ENCODE data around the gene SLC22A31.

The SLC22A31 gene

GRCh38 chr16:89164847-89165680 lies 35.3 kb downstream of the SLC22A31 start:
- no peak for DNase-seq (ENCODE audit: low spot score)

- no peak for DNase-seq (ENCODE audit: low spot score)
Measured at GRCh38 chr16:89164436-89164835, 35.9 kb downstream of the SLC22A31 start.

DNA sequence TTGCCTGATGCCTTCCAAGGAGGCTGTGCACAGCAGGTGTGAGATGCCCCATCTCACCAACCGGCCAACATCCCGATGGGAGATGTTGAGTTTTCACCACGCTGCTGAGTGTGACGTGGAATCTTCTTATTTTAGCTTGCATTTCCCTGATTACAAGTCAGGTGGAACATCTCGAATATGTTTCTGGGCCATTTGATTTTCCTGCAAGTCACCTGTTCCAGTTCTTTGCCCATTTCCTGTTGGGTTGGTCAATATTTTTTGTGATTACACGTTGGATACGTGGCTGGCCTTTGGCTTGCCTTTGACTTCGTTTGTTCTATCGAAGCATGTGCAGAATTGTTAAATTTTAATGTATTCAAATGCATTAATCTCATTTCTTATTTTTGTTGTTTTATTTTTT lies 37.0 kb downstream of the SLC22A31 start:
- DNase-seq (ENCODE audit: low spot score): no peak

DNA sequence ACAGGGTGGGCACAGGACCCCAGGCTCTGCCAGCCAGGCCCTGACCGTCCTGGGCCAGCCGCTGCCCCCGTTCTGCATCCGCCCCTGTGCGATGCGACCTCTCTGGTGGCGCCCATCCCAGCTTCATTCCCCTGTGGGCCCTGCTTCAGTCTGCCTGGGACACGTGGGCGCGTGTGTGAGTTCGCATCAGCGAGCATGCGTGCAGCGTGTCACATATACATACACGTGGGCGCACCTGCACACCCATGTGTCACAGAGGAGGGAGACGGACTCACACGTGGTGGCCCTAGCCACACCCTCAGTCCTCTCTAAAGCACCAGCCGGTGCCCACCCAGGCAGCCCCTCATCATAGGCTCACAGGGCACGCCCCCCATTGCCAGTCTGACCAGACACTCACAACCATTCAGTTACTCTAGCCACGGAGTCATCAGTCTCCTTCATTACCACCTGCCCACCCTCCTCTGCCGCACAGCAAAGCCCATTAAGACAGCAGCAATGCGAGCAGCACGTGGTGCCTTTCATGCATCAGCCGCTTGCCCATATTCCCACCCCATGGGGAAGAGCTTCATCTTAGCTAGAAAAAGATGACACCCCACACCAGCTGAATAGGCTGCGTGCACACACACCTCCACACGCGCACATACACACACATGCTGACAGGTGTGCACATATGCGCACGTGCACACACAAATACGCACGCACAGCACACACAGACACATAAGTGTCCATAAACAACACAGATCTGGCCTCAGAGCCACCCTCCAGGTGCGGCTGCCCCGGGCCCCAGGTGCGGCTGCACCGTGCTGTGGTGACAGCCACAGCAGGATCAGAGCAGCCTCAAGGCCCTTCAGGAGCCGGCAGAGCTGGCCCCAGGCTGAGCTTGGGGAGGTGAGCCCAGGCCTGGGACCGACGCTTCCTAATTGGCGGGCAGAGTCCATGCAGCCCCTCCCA lies 38.3 kb downstream of the SLC22A31 start:
- no peak for DNase-seq (ENCODE audit: low spot score)

DNA sequence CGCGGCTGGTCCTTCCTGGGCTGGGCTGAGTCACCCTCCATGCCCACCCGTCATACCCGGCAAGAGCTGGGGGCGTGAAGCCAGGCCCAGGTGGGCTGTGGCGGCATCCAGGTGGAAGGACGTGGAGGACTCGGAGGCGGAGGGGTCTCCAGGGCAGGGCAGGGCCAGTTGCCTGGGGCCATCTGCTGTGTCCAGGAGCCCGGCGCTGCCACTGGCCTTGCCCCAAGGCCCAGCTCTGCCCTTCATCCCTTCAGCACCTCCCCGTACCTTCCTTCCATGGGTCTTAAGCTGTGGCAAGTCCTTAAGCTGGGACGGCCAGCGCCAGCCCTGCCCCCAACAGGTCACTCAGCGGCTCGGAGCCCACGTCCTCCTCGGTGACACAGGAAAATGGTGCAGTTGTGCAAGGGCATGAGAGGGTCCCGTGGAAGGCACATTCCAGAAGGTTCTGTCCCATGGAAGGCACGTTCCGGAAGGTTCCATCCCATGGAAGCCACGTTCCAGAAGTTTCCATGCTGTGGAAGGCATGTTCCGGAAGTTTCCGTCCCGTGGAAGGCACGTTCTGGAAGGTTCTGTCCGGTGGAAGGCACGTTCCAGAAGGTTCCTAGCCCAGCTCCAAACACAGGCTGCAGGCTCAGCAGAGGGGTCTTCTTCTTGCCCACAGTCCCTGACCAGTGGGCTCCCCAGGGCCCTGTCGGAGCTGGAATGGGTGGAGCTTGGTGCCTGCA lies 39.2 kb downstream of the SLC22A31 start:
- DNase-seq (ENCODE audit: low spot score): no peak

GRCh38 chr16:89159850-89160354 lies 40.4 kb downstream of the SLC22A31 start:
- no peak for DNase-seq (ENCODE audit: low spot score)

DNA sequence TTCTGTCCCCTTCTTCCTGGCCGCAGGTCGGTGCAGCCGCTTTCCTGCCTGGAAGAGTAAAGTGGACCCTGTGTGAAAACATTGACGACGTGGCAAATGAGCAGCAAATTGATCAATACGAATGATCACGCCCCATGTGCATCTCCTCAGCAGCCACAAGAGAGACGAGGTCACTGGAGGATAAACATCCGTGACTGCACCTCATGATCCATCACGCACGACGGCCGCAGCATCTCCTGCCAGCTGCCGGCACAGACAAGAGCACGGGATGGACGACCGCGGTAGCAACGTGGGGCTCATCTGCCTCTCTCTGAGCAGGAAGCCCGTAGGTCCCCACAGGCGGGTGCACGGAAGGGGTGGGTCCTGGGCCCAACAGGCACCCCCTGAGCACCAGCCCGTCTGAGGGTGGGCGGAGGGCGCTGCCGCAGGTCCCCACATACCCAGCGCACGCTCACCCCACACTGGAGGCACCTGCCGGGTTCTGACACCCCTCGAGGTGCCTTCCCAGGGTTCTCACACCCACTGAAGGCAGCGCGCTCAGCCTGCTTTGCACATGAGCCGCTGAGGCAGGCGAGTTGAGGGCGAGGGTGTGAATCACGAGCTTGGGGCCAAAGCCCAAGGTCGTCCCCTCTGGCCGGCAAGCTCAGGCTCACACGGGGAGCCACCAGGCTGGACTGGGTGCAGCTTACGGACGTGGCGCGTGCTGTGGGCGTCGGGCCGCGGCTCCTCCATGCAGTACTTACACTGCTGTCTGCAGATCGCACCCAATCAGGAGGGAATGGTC lies 41.1 kb downstream of the SLC22A31 start:
- no peak for DNase-seq (ENCODE audit: low spot score)

- DNase-seq (ENCODE audit: low spot score): no peak
Measured at GRCh38 chr16:89157778-89158177, 42.6 kb downstream of the SLC22A31 start.

DNA sequence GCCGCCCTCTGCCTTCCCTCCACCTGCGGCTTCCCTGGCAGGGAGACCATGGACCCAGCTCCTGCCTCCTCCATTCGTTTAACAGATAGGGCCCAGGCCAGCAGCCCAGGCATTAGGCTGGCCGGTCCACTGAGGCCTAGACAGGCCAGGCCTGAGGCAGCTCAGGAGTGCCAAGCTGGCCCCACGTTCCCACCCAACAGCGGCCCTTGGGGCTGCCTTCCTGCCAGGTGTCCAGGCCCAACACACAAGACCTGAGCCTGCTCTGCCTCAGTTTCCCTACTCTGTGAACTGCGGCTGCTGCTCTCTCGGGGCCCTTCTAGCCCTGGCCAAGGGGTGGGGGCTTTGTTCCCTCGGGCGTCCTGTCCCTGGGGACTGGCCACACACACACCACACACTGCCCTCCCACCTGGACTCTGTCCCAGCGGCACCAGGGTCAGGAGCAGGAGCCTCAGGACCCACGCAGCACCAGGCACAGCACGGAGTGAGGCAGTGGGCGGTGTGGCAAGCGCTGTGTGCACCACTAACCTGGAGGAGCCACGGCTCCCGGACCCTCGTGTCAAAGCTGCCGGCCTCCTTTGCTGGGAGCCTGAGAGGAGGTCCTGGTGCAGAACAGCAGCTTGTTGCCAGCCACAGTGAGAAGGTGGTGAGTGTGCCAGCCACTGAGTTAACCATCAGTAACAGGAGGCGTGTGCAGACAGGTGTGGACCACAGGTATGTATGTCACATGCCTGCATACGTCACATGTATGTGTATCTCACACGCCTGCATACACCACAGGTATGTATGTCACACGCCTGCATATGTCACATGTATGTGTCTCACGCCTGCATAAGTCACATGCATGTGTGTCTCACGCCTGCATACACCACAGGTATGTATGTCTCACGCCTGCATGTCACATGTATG lies 43.3 kb downstream of the SLC22A31 start:
- no peak for DNase-seq (ENCODE audit: low spot score)

- DNase-seq (ENCODE audit: low spot score): no peak
Measured at GRCh38 chr16:89155851-89156739, 44.2 kb downstream of the SLC22A31 start.

GRCh38 chr16:89155184-89155679 lies 45.1 kb downstream of the SLC22A31 start:
- no peak for DNase-seq (ENCODE audit: low spot score)

- no peak for DNase-seq (ENCODE audit: low spot score)
Measured at GRCh38 chr16:89154390-89155183, 45.8 kb downstream of the SLC22A31 start.

DNA sequence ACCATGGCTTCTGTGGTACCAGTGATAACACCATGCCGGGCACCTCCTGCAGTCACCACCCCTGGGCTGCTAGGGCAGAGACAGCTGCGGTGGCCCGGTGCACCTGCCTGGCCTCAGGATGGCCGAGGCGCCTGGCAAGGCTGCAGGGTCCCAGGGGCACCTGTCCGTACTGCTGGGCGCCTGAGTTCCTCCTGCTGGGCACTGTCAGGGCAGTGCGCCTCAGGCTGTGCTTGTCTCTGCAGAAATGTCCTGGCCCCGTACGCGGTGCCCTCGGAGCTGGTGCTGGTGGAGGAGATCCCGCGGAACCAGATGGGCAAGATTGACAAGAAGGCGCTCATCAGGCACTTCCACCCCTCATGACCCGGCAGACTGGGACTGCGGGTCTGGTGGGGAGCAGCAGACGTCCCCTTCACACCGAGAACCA lies 46.5 kb downstream of the SLC22A31 start:
- DNase-seq (ENCODE audit: low spot score): no peak

GRCh38 chr16:89152831-89153700 lies 47.3 kb downstream of the SLC22A31 start:
- no peak for DNase-seq (ENCODE audit: low spot score)

DNA sequence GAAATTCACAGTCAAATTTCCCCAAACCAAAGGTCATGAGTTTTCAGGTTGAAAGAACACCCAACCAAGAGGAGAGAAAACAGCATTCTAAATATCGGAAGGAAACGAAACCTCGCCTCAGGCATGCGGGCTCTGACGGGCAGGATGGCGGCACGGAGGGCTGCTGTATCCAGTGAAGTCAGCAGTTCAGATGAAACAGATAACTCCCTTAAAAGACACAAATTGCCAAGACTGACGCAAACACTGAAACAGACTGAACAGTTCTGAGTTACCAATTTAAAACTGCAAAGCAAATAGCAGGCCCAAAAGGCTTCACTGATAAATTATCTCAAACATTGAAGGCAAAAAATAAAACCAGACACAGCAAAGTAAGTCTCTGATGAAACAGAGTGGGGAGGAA lies 49.4 kb downstream of the SLC22A31 start:
- DNase-seq (ENCODE audit: low spot score): no peak

DNA sequence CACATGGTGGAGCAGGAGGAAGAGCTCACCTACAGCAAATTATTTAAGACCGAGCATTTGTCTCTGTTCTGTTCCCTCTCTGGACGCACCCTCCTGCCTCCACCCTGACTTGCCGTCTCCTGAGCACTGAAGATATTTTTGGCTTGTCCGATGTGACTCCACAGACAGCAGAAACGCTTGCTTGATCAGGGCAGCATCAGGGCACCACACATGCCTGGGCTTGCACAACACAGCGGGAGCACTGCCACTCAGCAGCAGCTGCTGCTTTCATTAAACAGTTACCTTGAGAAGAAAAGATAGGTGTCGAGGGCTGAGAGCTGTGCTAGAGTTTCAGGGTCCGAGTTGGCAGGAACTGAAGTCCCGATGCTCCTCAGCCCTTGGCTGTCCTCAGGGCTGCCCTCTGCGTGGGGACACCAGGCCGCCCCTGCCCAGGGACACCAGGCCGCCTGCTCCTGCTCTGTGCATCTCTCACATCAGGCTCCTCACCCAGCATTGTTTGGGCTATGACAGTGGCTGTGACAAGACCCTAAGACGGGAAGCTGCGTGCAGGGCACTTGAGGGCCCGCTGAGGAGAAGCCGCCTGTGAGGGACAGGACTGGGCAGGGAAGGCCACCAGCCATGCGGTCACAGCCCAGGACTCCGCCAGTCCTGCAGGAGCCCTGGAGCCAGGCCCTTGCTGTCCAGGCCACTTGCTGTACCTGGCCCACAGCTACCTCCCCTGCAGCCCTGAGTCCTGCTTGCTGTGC lies 50.1 kb downstream of the SLC22A31 start:
- no peak for DNase-seq (ENCODE audit: low spot score)

Data from CD4-positive, alpha-beta T cell treated with Interleukin-15 for 4 hours (primary cell).